HepG2 (cell line): ENCODE measurements around the gene NDUFB4. TPM values are rescaled to one million over a fixed set of nuclear protein-coding genes. Genes with fewer than 3 reads are reported as not detected.

Experiments
- CHD4 ChIP-seq: fragments of 200-600 bp; sonication (generic); IDR thresholded peaks from 2 replicates; pipeline ENCODE4 v1.7.0; 2017; ENCODE audit warnings: mild to moderate bottlenecking, low read length, borderline replicate concordance
- FOXO1 ChIP-seq: sonication (generic); formaldehyde crosslinking; IDR thresholded peaks from 2 replicates; pipeline ENCODE4 v1.4.0; 2020; ENCODE audit warnings: missing genetic modification reagents
- KDM5A ChIP-seq: fragments of 200-600 bp; sonication (generic); IDR thresholded peaks from 2 replicates; pipeline ENCODE4 v1.7.0; 2018; ENCODE audit warnings: antibody characterized with exemption, mild to moderate bottlenecking, low read length, borderline replicate concordance
- MEIS1 ChIP-seq: sonication (generic); formaldehyde crosslinking; IDR thresholded peaks from 2 replicates; pipeline ENCODE4 v1.9.0; 2021; ENCODE audit warnings: mild to moderate bottlenecking, missing genetic modification reagents, moderate library complexity, borderline replicate concordance
- MTF1 ChIP-seq: sonication (generic); formaldehyde crosslinking; IDR thresholded peaks from 2 replicates; pipeline ENCODE4 v1.5.0; 2020; ENCODE audit warnings: missing genetic modification reagents
- NFKB2 ChIP-seq: sonication (generic); formaldehyde crosslinking; IDR thresholded peaks from 2 replicates; pipeline ENCODE4 v1.4.0; 2020; ENCODE audit warnings: missing genetic modification reagents, borderline replicate concordance
- NFKBIZ ChIP-seq: IDR thresholded peaks from 2 replicates; pipeline ENCODE4 v1.6.1; 2018; ENCODE audit warnings: missing genetic modification reagents, missing compliant biosample characterization
- NRL ChIP-seq: sonication (generic); formaldehyde crosslinking; IDR thresholded peaks from 2 replicates; pipeline ENCODE4 v1.5.0; 2020; ENCODE audit warnings: missing genetic modification reagents, mild to moderate bottlenecking, moderate library complexity, borderline replicate concordance
- POLR2G ChIP-seq: fragments of 200-400 bp; formaldehyde crosslinking; IDR thresholded peaks from 2 replicates; pipeline ENCODE4 v1.6.1; 2018; ENCODE audit warnings: mild to moderate bottlenecking, low read depth, low read length, moderate library complexity
- SSRP1 ChIP-seq: IDR thresholded peaks from 2 replicates; pipeline ENCODE4 v1.6.1; 2016; ENCODE audit warnings: control low read depth
- YEATS2 ChIP-seq: sonication (generic); formaldehyde crosslinking; IDR thresholded peaks from 2 replicates; pipeline ENCODE4 v1.4.0; 2020; ENCODE audit warnings: missing genetic modification reagents, borderline replicate concordance
- ZC3H4 ChIP-seq: sonication (generic); formaldehyde crosslinking; IDR thresholded peaks from 2 replicates; pipeline ENCODE4 v1.4.0; 2020; ENCODE audit warnings: missing genetic modification reagents, borderline replicate concordance
- ZNF3 ChIP-seq: IDR thresholded peaks from 2 replicates; pipeline ENCODE4 v1.7.0; 2017; ENCODE audit warnings: inconsistent platforms
- ZNF317 ChIP-seq: sonication (generic); formaldehyde crosslinking; IDR thresholded peaks from 2 replicates; pipeline ENCODE4 v1.5.0; 2020; ENCODE audit warnings: mild to moderate bottlenecking, missing genetic modification reagents
- ZNF350 ChIP-seq: sonication (generic); formaldehyde crosslinking; IDR thresholded peaks from 2 replicates; pipeline ENCODE4 v1.4.0; 2020; ENCODE audit warnings: mild to moderate bottlenecking, low read depth, missing genetic modification reagents, borderline replicate concordance
- ZNF598 ChIP-seq: sonication (generic); formaldehyde crosslinking; IDR thresholded peaks from 2 replicates; pipeline ENCODE4 v1.5.1; 2020; ENCODE audit warnings: mild to moderate bottlenecking, missing genetic modification reagents, borderline replicate concordance
- ZNF746 ChIP-seq: sonication (generic); formaldehyde crosslinking; IDR thresholded peaks from 2 replicates; pipeline ENCODE4 v1.8.0; 2022; ENCODE audit warnings: mild to moderate bottlenecking, missing genetic modification reagents
- ZNF747 ChIP-seq: sonication (generic); formaldehyde crosslinking; IDR thresholded peaks from 2 replicates; pipeline ENCODE4 v1.8.1; 2023; ENCODE audit warnings: missing genetic modification reagents, mild to moderate bottlenecking, borderline replicate concordance
- polyA plus RNA-seq, 8 experiments: library from polyadenylated mRNA; depleted of rRNA in 3 of 8; stranded (reverse) in 7 of 8; unstranded in 1 of 8; fragments of >200 nt; fragmentation: Illumina TruSeq in 4 of 8; extraction: Trizol in 4 of 8; gene quantifications; 2 replicates each; pipeline versions ENCODE4 v1.2.1 to v1.2.3, GENCODE V29; 2011 to 2016; ENCODE audit warnings: low read depth in 4 of 8, missing spikeins in 1 of 8, mixed read lengths in 1 of 8; ENCODE audit not compliant: insufficient read depth in 1 of 8
- total RNA-seq, 5 experiments: library from RNA; depleted of rRNA; stranded (reverse); fragments of >200 nt; fragmentation: Illumina TruSeq; extraction: Trizol; gene quantifications; 2 replicates each; pipeline ENCODE4 v1.2.3, GENCODE V29; 2016; ENCODE audit warnings: low read depth in 1 of 5
- TF ChIP-seq, protein P1 (sequence below): sonication (generic); formaldehyde crosslinking; IDR thresholded peaks from 2 replicates; pipeline ENCODE4 v1.4.0; 2020; ENCODE audit warnings: missing genetic modification reagents
- TF ChIP-seq, protein P2 (sequence below): sonication (generic); formaldehyde crosslinking; IDR thresholded peaks from 2 replicates; pipeline ENCODE4 v1.8.1; 2023; ENCODE audit warnings: mild to moderate bottlenecking, missing genetic modification reagents
- TF ChIP-seq, protein P3 (sequence below): IDR thresholded peaks from 2 replicates; pipeline ENCODE4 v1.6.1; 2016; ENCODE audit warnings: mild to moderate bottlenecking

The NDUFB4 gene
- total and polyA plus RNA-seq, 2 of the 13 experiments (the other 11 are each of a cell fraction or from before 2014, with no cell fraction given): 115 to 116 TPM

DNA sequence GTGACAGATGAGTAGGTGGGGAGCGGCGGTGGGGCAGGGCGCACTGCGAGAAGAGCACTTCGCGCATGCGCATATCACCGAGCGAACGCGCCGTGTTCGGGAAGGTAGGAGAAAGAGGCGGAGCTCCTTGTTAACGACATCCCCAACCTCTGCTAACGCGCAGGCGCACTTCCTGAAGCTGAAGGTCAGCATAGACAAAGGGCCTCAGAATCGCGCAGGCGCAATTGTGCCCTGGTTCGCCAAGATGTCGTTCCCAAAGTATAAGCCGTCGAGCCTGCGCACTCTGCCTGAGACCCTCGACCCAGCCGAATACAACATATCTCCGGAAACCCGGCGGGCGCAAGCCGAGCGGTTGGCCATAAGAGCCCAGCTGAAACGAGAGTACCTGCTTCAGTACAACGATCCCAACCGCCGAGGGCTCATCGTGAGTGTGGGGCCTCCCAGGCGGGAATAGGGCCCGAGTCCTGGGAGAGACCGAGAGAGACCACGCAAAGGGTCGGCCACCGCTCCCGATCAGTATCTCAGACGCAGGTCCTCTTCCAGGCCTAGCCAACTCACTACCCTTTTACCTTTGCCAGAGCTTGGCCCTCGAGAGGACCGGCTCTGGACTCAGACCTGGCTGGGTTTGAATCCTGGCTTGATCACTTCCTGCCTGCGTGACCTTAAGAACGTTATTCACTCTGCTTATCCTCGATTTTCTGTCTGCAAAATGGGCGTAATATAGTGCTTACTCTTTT is at the start of gene NDUFB4 (continued):
- TF ChIP-seq, protein P1, sequence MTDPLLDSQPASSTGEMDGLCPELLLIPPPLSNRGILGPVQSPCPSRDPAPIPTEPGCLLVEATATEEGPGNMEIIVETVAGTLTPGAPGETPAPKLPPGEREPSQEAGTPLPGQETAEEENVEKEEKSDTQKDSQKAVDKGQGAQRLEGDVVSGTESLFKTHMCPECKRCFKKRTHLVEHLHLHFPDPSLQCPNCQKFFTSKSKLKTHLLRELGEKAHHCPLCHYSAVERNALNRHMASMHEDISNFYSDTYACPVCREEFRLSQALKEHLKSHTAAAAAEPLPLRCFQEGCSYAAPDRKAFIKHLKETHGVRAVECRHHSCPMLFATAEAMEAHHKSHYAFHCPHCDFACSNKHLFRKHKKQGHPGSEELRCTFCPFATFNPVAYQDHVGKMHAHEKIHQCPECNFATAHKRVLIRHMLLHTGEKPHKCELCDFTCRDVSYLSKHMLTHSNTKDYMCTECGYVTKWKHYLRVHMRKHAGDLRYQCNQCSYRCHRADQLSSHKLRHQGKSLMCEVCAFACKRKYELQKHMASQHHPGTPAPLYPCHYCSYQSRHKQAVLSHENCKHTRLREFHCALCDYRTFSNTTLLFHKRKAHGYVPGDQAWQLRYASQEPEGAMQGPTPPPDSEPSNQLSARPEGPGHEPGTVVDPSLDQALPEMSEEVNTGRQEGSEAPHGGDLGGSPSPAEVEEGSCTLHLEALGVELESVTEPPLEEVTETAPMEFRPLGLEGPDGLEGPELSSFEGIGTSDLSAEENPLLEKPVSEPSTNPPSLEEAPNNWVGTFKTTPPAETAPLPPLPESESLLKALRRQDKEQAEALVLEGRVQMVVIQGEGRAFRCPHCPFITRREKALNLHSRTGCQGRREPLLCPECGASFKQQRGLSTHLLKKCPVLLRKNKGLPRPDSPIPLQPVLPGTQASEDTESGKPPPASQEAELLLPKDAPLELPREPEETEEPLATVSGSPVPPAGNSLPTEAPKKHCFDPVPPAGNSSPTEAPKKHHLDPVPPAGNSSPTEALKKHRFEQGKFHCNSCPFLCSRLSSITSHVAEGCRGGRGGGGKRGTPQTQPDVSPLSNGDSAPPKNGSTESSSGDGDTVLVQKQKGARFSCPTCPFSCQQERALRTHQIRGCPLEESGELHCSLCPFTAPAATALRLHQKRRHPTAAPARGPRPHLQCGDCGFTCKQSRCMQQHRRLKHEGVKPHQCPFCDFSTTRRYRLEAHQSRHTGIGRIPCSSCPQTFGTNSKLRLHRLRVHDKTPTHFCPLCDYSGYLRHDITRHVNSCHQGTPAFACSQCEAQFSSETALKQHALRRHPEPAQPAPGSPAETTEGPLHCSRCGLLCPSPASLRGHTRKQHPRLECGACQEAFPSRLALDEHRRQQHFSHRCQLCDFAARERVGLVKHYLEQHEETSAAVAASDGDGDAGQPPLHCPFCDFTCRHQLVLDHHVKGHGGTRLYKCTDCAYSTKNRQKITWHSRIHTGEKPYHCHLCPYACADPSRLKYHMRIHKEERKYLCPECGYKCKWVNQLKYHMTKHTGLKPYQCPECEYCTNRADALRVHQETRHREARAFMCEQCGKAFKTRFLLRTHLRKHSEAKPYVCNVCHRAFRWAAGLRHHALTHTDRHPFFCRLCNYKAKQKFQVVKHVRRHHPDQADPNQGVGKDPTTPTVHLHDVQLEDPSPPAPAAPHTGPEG (CRISPR knock-in tag): no peak
- peak; percentile 91 for TF ChIP-seq POLR2G
- 0 out of 2 replicates have a peak, but pooled peaks have one; percentile 42 for TF ChIP-seq NFKBIZ (CRISPR knock-in tag)
- peak; percentile 81; the same call in 1 of the 2 replicates for TF ChIP-seq ZNF747 (CRISPR knock-in tag)
- no peak for TF ChIP-seq ZC3H4 (CRISPR knock-in tag)
- TF ChIP-seq, protein P2, sequence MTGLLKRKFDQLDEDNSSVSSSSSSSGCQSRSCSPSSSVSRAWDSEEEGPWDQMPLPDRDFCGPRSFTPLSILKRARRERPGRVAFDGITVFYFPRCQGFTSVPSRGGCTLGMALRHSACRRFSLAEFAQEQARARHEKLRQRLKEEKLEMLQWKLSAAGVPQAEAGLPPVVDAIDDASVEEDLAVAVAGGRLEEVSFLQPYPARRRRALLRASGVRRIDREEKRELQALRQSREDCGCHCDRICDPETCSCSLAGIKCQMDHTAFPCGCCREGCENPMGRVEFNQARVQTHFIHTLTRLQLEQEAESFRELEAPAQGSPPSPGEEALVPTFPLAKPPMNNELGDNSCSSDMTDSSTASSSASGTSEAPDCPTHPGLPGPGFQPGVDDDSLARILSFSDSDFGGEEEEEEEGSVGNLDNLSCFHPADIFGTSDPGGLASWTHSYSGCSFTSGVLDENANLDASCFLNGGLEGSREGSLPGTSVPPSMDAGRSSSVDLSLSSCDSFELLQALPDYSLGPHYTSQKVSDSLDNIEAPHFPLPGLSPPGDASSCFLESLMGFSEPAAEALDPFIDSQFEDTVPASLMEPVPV (CRISPR knock-in tag): peak; percentile 48; the same call in 1 of the 2 replicates
- TF ChIP-seq ZNF350 (CRISPR knock-in tag): peak; percentile 86
- peak; percentile 64; the same call in 1 of the 2 replicates for TF ChIP-seq YEATS2
- TF ChIP-seq FOXO1 (CRISPR knock-in tag): no peak
- TF ChIP-seq KDM5A: peak; percentile 55; the same call in 1 of the 2 replicates
- peak; percentile 66; the same call in 1 of the 2 replicates for TF ChIP-seq SSRP1 (CRISPR knock-in tag)
- TF ChIP-seq MEIS1 (CRISPR knock-in tag): 0 out of 2 replicates have a peak, but pooled peaks have one; percentile 77
- peak; percentile 46; the same call in 1 of the 2 replicates for TF ChIP-seq ZNF317 (CRISPR knock-in tag)
- no peak for TF ChIP-seq ZNF746
- TF ChIP-seq, protein P3, sequence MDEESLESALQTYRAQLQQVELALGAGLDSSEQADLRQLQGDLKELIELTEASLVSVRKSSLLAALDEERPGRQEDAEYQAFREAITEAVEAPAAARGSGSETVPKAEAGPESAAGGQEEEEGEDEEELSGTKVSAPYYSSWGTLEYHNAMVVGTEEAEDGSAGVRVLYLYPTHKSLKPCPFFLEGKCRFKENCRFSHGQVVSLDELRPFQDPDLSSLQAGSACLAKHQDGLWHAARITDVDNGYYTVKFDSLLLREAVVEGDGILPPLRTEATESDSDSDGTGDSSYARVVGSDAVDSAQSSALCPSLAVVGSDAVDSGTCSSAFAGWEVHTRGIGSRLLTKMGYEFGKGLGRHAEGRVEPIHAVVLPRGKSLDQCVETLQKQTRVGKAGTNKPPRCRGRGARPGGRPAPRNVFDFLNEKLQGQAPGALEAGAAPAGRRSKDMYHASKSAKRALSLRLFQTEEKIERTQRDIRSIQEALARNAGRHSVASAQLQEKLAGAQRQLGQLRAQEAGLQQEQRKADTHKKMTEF: peak; percentile 69; the same call in 1 of the 2 replicates
- peak; percentile 97 for TF ChIP-seq ZNF598 (CRISPR knock-in tag)
- TF ChIP-seq NRL: 0 out of 2 replicates have a peak, but pooled peaks have one; percentile 14
- TF ChIP-seq ZNF3 (CRISPR knock-in tag): peak; percentile 89
- peak; percentile 69; the same call in 1 of the 2 replicates for TF ChIP-seq CHD4
- peak; percentile 55; the same call in 1 of the 2 replicates for TF ChIP-seq NFKB2
- no peak for TF ChIP-seq MTF1 (CRISPR knock-in tag)
